ENCODE data around the gene SLC25A11. TPM values are rescaled to one million over a fixed set of nuclear protein-coding genes. Genes with fewer than 3 reads are reported as not detected.

Gene SLC25A11
- total RNA-seq, 2 donors from 2014 or later = 23.7 to 33.2 TPM

DNA sequence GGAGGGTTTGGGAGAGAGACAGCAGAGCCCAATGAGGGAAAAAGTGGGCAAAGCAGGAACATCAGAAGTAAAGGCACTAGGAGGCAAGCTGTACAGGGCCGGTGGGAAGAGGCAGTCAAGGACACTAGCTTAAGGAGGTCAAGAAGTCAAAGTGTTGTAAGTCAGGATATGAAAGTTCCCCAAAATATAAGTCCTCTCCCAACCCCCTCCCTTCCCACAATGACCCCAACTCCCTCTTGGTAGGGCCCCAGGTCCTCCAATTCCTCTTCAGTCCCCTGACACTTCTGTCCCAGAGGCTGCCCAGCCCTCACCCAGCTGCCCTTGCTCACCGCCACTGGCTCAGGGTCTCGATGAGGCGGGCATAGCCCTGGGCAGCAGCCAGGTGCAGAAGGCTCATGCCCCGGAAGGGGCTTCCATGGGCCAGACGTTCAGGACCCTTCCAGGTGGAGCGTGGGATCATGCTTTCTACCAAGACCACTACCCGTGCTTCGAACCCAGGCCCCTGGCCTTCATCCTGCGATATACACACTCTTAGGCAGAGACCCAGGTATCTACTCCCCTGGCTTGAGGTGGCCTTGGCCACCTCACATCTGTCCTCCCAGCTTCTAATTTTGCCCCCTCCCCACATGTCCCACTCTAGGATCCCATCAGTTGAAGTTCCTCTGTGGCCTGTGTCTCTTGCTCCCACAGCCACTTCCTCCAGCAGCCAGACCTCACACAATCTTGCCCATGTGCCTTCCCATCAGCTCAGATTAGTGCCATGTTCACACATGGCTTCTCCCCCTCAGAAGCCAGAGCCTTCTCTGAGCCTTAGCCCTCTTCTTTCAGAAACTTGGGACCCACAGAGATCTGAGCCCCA, 33.6 kb upstream of the SLC25A11 start:
- peaks cover 18% of the 10 kb centered on the region for H3K4me1 ChIP-seq
- no peak overlapping the region for H3K4me3 ChIP-seq
- H3K27me3 ChIP-seq = no peaks in the 10 kb centered on the region
- H3K9me3 ChIP-seq = no peaks in the 10 kb centered on the region
- ATAC-seq (no peak), DNase-seq (no peak)
- TF ChIP-seq, protein P1, sequence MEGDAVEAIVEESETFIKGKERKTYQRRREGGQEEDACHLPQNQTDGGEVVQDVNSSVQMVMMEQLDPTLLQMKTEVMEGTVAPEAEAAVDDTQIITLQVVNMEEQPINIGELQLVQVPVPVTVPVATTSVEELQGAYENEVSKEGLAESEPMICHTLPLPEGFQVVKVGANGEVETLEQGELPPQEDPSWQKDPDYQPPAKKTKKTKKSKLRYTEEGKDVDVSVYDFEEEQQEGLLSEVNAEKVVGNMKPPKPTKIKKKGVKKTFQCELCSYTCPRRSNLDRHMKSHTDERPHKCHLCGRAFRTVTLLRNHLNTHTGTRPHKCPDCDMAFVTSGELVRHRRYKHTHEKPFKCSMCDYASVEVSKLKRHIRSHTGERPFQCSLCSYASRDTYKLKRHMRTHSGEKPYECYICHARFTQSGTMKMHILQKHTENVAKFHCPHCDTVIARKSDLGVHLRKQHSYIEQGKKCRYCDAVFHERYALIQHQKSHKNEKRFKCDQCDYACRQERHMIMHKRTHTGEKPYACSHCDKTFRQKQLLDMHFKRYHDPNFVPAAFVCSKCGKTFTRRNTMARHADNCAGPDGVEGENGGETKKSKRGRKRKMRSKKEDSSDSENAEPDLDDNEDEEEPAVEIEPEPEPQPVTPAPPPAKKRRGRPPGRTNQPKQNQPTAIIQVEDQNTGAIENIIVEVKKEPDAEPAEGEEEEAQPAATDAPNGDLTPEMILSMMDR (IDR thresholded peaks at IDR 0.05) = no peak
- no peak for TF ChIP-seq POLR2A (IDR thresholded peaks at IDR 0.05)
- intact Hi-C loops (cut with DNase I) = no loop called here
- WGBS, 2 donors = 84 to 89% methylated on average over 10 of the region's 10 CpGs
- no peak overlapping the region for H3K27ac ChIP-seq
- peaks cover 0 to 6% of the 10 kb centered on the region in 2 donors for H3K36me3 ChIP-seq (replicated peaks in 1 of 2; ENCODE audit: insufficient read depth in 1 of 2, low read depth in 2 of 2)

DNA sequence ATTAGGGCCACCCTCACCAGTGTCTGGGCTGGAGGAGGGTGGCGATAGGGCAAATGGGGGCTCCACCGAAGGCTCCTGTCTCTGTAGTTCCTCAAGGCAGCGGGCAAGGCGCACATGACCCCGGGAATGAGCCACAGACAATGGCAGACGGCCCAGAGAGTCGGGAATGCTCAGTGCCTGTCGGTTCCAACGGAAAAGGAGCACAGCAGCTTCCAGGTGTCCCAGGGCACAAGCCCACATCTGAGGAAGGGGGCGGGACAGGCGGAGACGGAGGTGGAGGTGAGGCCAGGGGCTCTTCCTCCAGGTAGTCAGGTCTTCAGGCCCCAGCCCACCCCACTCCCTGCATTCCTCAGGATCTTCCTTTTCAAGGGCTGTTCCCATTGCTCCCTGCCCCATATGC, 32.9 kb upstream of the SLC25A11 start:
- TF ChIP-seq POLR2A (IDR thresholded peaks at IDR 0.05) = no peak
- TF ChIP-seq, protein P1 (IDR thresholded peaks at IDR 0.05) = no peak
- intact Hi-C loops (cut with DNase I) = no loop called here
- WGBS, 2 donors = 83 to 88% methylated on average over 12 of the region's 12 CpGs
- ATAC-seq = no peak
- no peaks in the 10 kb centered on the region for H3K27me3 ChIP-seq
- H3K4me1 ChIP-seq = peaks cover 24% of the 10 kb centered on the region
- DNase-seq = no peak
- H3K27ac ChIP-seq = no peak overlapping the region
- H3K9me3 ChIP-seq = no peaks in the 10 kb centered on the region
- no peak overlapping the region for H3K4me3 ChIP-seq
- H3K36me3 ChIP-seq (replicated peaks in 1 of 2; ENCODE audit: insufficient read depth in 1 of 2, low read depth in 2 of 2) = peaks cover 0 to 4% of the 10 kb centered on the region in 2 donors

DNA sequence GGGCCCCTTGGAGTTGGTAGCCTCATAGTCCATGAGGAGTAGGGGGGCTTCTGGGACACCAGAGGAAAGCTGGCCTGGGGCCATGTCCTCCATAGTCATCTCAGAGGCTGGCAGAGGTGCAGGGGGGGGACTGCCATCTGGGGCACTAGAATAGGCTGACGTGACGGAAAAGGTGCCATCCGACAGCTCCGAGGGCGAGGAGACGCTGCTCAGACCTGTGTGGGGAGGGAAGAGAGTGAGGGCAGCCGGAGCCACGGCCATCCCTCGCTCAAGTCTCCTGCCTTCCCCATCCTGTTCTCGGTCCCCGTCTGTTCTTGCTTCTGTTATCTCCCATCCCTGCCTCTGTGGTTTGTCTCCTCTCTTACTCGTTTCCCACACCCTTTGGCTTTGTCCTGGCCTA, 32.5 kb upstream of the SLC25A11 start:
- no peaks in the 10 kb centered on the region for H3K9me3 ChIP-seq
- TF ChIP-seq POLR2A (IDR thresholded peaks at IDR 0.05) = no peak
- TF ChIP-seq, protein P1 (IDR thresholded peaks at IDR 0.05) = no peak
- no peak for DNase-seq
- H3K36me3 ChIP-seq (replicated peaks in 1 of 2; ENCODE audit: insufficient read depth in 1 of 2, low read depth in 2 of 2) = peaks cover 0 to 4% of the 10 kb centered on the region in 2 donors
- no peak overlapping the region for H3K27ac ChIP-seq
- WGBS, 2 donors = 87 to 92% methylated on average over 12 of the region's 12 CpGs
- H3K27me3 ChIP-seq = no peaks in the 10 kb centered on the region
- no peak overlapping the region for H3K4me3 ChIP-seq
- peaks cover 24% of the 10 kb centered on the region for H3K4me1 ChIP-seq
- no peak for ATAC-seq
- intact Hi-C loops (cut with DNase I) = no loop called here

DNA sequence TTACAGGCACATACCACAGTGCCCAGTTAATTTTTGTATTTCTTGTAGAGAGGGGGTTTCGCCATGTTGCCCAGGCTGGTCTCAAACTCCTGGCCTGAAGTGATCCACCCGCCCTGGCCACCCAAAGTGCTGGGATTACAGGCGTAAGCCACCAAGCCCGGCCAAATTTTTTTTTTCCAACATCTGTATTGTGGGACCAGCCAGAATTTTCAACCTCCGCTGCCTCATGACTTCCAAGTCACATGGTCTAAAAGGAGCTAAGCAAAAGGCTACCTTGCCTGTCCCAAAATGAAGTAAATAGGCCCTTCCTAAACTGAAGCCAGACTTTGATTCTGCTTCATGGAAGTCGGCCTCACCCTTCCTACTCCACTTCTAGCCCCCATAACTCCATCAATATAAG, 32.0 kb upstream of the SLC25A11 start:
- 83% methylated on average over 6 of the region's 6 CpGs for WGBS, 2 donors
- H3K27ac ChIP-seq = no peak overlapping the region
- H3K4me3 ChIP-seq = no peak overlapping the region
- no peak for TF ChIP-seq POLR2A (IDR thresholded peaks at IDR 0.05)
- TF ChIP-seq, protein P1 (IDR thresholded peaks at IDR 0.05) = no peak
- H3K4me1 ChIP-seq = peaks cover 24% of the 10 kb centered on the region
- H3K36me3 ChIP-seq (replicated peaks in 1 of 2; ENCODE audit: insufficient read depth in 1 of 2, low read depth in 2 of 2) = peaks cover 0 to 4% of the 10 kb centered on the region in 2 donors
- intact Hi-C loops (cut with DNase I) = no loop called here
- H3K27me3 ChIP-seq = no peaks in the 10 kb centered on the region
- ATAC-seq (no peak), DNase-seq (no peak)
- H3K9me3 ChIP-seq = no peaks in the 10 kb centered on the region

DNA sequence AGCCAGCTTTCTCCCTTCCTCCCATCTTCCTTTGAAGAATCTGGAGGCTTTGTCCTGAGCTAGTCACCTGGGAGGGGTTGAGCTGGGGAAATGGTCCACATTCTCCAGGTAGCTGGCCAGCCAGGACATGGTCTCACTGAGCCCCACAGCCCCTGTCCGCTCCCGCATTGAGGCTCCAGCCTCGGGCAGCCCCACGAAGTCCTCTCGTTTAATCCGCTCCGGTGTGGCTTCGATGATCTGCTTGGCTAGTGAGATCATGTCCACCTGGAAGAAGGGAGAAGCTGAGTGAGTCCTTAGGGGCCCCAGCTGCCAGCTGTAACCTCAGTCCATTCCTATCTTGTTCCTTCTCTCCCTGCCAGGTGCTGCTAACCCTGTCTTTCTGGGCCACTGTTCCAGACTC, 30.4 kb upstream of the SLC25A11 start:
- no peak overlapping the region for H3K4me3 ChIP-seq
- intact Hi-C loops (cut with DNase I) = no loop called here
- 93 to 98% methylated on average over 8 of the region's 8 CpGs for WGBS, 2 donors
- DNase-seq (no peak), ATAC-seq (no peak)
- H3K4me1 ChIP-seq = peaks cover 24% of the 10 kb centered on the region
- H3K36me3 ChIP-seq (replicated peaks in 1 of 2; ENCODE audit: insufficient read depth in 1 of 2, low read depth in 2 of 2) = peaks cover 0 to 4% of the 10 kb centered on the region in 2 donors
- no peaks in the 10 kb centered on the region for H3K27me3 ChIP-seq
- no peaks in the 10 kb centered on the region for H3K9me3 ChIP-seq
- peak overlapping the region in 1 of 4 donors; percentile 29 for H3K27ac ChIP-seq
- TF ChIP-seq, protein P1 (IDR thresholded peaks at IDR 0.05) = no peak
- no peak for TF ChIP-seq POLR2A (IDR thresholded peaks at IDR 0.05)
